ACC112 (cell line): ENCODE data around the gene ANAPC2.
A peak's percentile ranks its signal among the peaks of the same experiment; 100 is the strongest.

Experiments used
- H2AFZ ChIP-seq: fragments of 200-600 bp; sonication (generic); one replicate; pipeline ENCODE4 v1.6.0; 2017; ENCODE audit warnings: antibody characterized with exemption, low read length; ENCODE audit not compliant: unreplicated experiment
- H3K27ac ChIP-seq: fragments of 200-600 bp; sonication (generic); 2 replicates; pipeline ENCODE4 v1.5.1; 2014; ENCODE audit warnings: low read depth, mild to moderate bottlenecking, antibody characterized with exemption, low read length, moderate library complexity
- H3K27me3 ChIP-seq: fragments of 200-600 bp; sonication (generic); 2 replicates; pipeline ENCODE4 v1.6.1; 2014; ENCODE audit warnings: mild to moderate bottlenecking, antibody characterized with exemption, low read length, moderate library complexity, mixed read lengths; ENCODE audit not compliant: insufficient read depth
- H3K36me3 ChIP-seq: fragments of 200-600 bp; sonication (generic); 2 replicates; pipeline ENCODE4 v1.6.1; 2016; ENCODE audit warnings: mild to moderate bottlenecking, antibody characterized with exemption, low read length, moderate library complexity, mixed read lengths; ENCODE audit not compliant: insufficient read depth
- H3K4me1 ChIP-seq: fragments of 200-600 bp; sonication (generic); one replicate; pipeline ENCODE4 v1.6.1; 2016; ENCODE audit warnings: low read length, mixed read lengths; ENCODE audit not compliant: insufficient read depth, unreplicated experiment, control insufficient read depth
- H3K4me3 ChIP-seq: fragments of 200-600 bp; sonication (generic); 2 replicates; pipeline ENCODE4 v1.5.1; 2014; ENCODE audit warnings: mild to moderate bottlenecking, low read depth, low read length
- H3K79me2 ChIP-seq: fragments of 200-600 bp; sonication (generic); one replicate; pipeline ENCODE4 v1.6.0; 2016; ENCODE audit warnings: low read length; ENCODE audit not compliant: control insufficient read depth, unreplicated experiment, insufficient read depth

The ANAPC2 gene

GRCh38 chr9:137195525-137196220, 7.3 kb upstream of the ANAPC2 start:
- no peak overlapping the region for H2AFZ ChIP-seq
- H3K4me3 ChIP-seq, result no peak overlapping the region
- H3K79me2 ChIP-seq, result peaks cover 13% of the 10 kb centered on the region
- H3K27me3 ChIP-seq, result no peaks in the 10 kb centered on the region
- no peaks in the 10 kb centered on the region for H3K36me3 ChIP-seq
- peaks cover 4% of the 10 kb centered on the region for H3K4me1 ChIP-seq
- H3K27ac ChIP-seq, result no peak overlapping the region

GRCh38 chr9:137194909-137195308, 6.5 kb upstream of the ANAPC2 start:
- Histone ChIP-seq H3K27ac (no peak overlapping the region), H3K79me2 (peaks cover 20% of the 10 kb centered on the region), H3K27me3 (no peaks in the 10 kb centered on the region), H2AFZ (no peak overlapping the region), H3K36me3 (no peaks in the 10 kb centered on the region), H3K4me1 (peaks cover 9% of the 10 kb centered on the region), H3K4me3 (no peak overlapping the region)

GRCh38 chr9:137194388-137194787, 6.0 kb upstream of the ANAPC2 start:
- no peak overlapping the region for H2AFZ ChIP-seq
- no peaks in the 10 kb centered on the region for H3K36me3 ChIP-seq
- H3K27me3 ChIP-seq, result no peaks in the 10 kb centered on the region
- no peak overlapping the region for H3K4me3 ChIP-seq
- H3K4me1 ChIP-seq, result peaks cover 15% of the 10 kb centered on the region
- no peak overlapping the region for H3K27ac ChIP-seq
- H3K79me2 ChIP-seq, result peaks cover 24% of the 10 kb centered on the region

- Histone ChIP-seq H3K27me3 (no peaks in the 10 kb centered on the region), H3K36me3 (no peaks in the 10 kb centered on the region), H3K4me1 (peaks cover 13% of the 10 kb centered on the region), H3K79me2 (peaks cover 24% of the 10 kb centered on the region), H3K27ac (no peak overlapping the region), H2AFZ (no peak overlapping the region), H3K4me3 (no peak overlapping the region)
Measured at GRCh38 chr9:137193771-137194170, 5.4 kb upstream of the ANAPC2 start.

GRCh38 chr9:137192859-137193258, 4.5 kb upstream of the ANAPC2 start:
- Histone ChIP-seq H3K79me2 (peaks cover 24% of the 10 kb centered on the region), H3K36me3 (no peaks in the 10 kb centered on the region)

GRCh38 chr9:137192448-137192780, 4.1 kb upstream of the ANAPC2 start:
- Histone ChIP-seq H3K4me3 (no peak overlapping the region), H2AFZ (no peak overlapping the region), H3K4me1 (peaks cover 13% of the 10 kb centered on the region), H3K27ac (no peak overlapping the region), H3K36me3 (no peaks in the 10 kb centered on the region), H3K79me2 (peaks cover 28% of the 10 kb centered on the region), H3K27me3 (no peaks in the 10 kb centered on the region)

More at GRCh38 chr9:137192859-137193258, 4.5 kb upstream of the ANAPC2 start:
- no peak overlapping the region for H3K4me3 ChIP-seq
- no peaks in the 10 kb centered on the region for H3K27me3 ChIP-seq
- no peak overlapping the region for H2AFZ ChIP-seq
- H3K4me1 ChIP-seq, result peaks cover 11% of the 10 kb centered on the region
- H3K27ac ChIP-seq, result no peak overlapping the region

- no peaks in the 10 kb centered on the region for H3K36me3 ChIP-seq
Measured at GRCh38 chr9:137191691-137192447, 3.5 kb upstream of the ANAPC2 start.

GRCh38 chr9:137191245-137191644, 2.9 kb upstream of the ANAPC2 start:
- H3K4me1 ChIP-seq, result peaks cover 18% of the 10 kb centered on the region
- no peak overlapping the region for H3K27ac ChIP-seq
- H3K4me3 ChIP-seq, result no peak overlapping the region
- peaks cover 39% of the 10 kb centered on the region for H3K79me2 ChIP-seq
- no peak overlapping the region for H2AFZ ChIP-seq
- no peaks in the 10 kb centered on the region for H3K36me3 ChIP-seq
- no peaks in the 10 kb centered on the region for H3K27me3 ChIP-seq

More at GRCh38 chr9:137191691-137192447, 3.5 kb upstream of the ANAPC2 start:
- Histone ChIP-seq H2AFZ (no peak overlapping the region), H3K27me3 (no peaks in the 10 kb centered on the region), H3K4me3 (no peak overlapping the region), H3K27ac (no peak overlapping the region), H3K79me2 (peaks cover 33% of the 10 kb centered on the region), H3K4me1 (peaks cover 18% of the 10 kb centered on the region)

GRCh38 chr9:137190315-137190856, 2.0 kb upstream of the ANAPC2 start:
- Histone ChIP-seq H3K4me3 (peak overlapping the region; percentile 80), H2AFZ (no peak overlapping the region), H3K36me3 (no peaks in the 10 kb centered on the region), H3K27ac (no peak overlapping the region), H3K27me3 (no peaks in the 10 kb centered on the region), H3K4me1 (peaks cover 18% of the 10 kb centered on the region), H3K79me2 (peaks cover 40% of the 10 kb centered on the region)

- Histone ChIP-seq H3K4me3 (peak overlapping the region; percentile 80), H3K79me2 (peaks cover 40% of the 10 kb centered on the region), H3K27ac (peak overlapping the region; percentile 86), H3K27me3 (no peaks in the 10 kb centered on the region), H3K36me3 (no peaks in the 10 kb centered on the region), H3K4me1 (peaks cover 18% of the 10 kb centered on the region), H2AFZ (no peak overlapping the region)
Measured at GRCh38 chr9:137189297-137190295, 1.2 kb upstream of the ANAPC2 start.
